DND-41 (cell line): Measurements from ENCODE around the gene LAMP5.

ENCODE experiments used
- ATAC-seq: fragments of 200-7000 bp; cut with Tn5 transposase; 3 replicates; pipeline ENCODE4 v1.9.1; 2021; ENCODE audit warnings: low read depth; ENCODE audit not compliant: insufficient read depth
- DNase-seq: peaks from one replicate; pipeline ENCODE4 v3.0.0-alpha.2; 2020
- H2AFZ ChIP-seq: 2 replicates; pipeline ENCODE4 v1.6.0; 2012; ENCODE audit warnings: low read depth, low read length
- H3K27ac ChIP-seq: 2 replicates; pipeline ENCODE4 v1.5.1; 2012; ENCODE audit warnings: low read length, inconsistent platforms
- H3K27me3 ChIP-seq: fragments of 200-600 bp; sonication (generic); 2 replicates; pipeline ENCODE4 v1.6.0; 2012; ENCODE audit warnings: low read length, mild to moderate bottlenecking, inconsistent platforms; ENCODE audit not compliant: insufficient read depth, poor library complexity
- H3K36me3 ChIP-seq: 2 replicates; pipeline ENCODE4 v1.5.1; 2012; ENCODE audit warnings: low read length, inconsistent platforms; ENCODE audit not compliant: insufficient read depth
- H3K4me1 ChIP-seq: 2 replicates; pipeline ENCODE4 v1.5.1; 2012; ENCODE audit warnings: mild to moderate bottlenecking, low read length; ENCODE audit not compliant: insufficient read depth
- H3K4me2 ChIP-seq: 2 replicates; pipeline ENCODE4 v1.6.0; 2012; ENCODE audit warnings: mild to moderate bottlenecking, moderate library complexity, low read length, inconsistent platforms; ENCODE audit not compliant: insufficient read depth
- H3K4me3 ChIP-seq, 2 experiments: fragments of 200-600 bp in 1 of 2; shearing (Covaris generic) in 1 of 2; 2 replicates each; pipeline ENCODE4 v1.5.1; 2012 to 2016; ENCODE audit warnings: inconsistent platforms in 2 of 2, low read length in 2 of 2, mild to moderate bottlenecking in 2 of 2, low read depth in 1 of 2, moderate library complexity in 1 of 2
- H3K79me2 ChIP-seq: 2 replicates; pipeline ENCODE4 v1.6.0; 2012; ENCODE audit warnings: low read length, inconsistent platforms; ENCODE audit not compliant: insufficient read depth
- H3K9ac ChIP-seq: 2 replicates; pipeline ENCODE4 v1.6.0; 2012; ENCODE audit warnings: low read depth, mild to moderate bottlenecking, inconsistent platforms, low read length, moderate library complexity
- H3K9me3 ChIP-seq: 2 replicates; pipeline ENCODE4 v1.5.1; 2012; ENCODE audit warnings: low read length, moderate library complexity, mild to moderate bottlenecking, inconsistent platforms; ENCODE audit not compliant: insufficient read depth, severe bottlenecking
- H4K20me1 ChIP-seq: 2 replicates; pipeline ENCODE4 v1.6.0; 2012; ENCODE audit warnings: low read length; ENCODE audit not compliant: insufficient read depth
- EZH2 ChIP-seq: IDR thresholded peaks from 3 replicates; pipeline ENCODE4 v1.6.1; 2012; ENCODE audit warnings: borderline replicate concordance, low read depth, mild to moderate bottlenecking, moderate library complexity, low read length, inconsistent platforms; ENCODE audit not compliant: severe bottlenecking
- TF ChIP-seq, protein P1 (sequence below): IDR thresholded peaks from 2 replicates; pipeline ENCODE4 v1.5.1; 2012; ENCODE audit warnings: borderline replicate concordance, low read length, moderate library complexity, mild to moderate bottlenecking; ENCODE audit not compliant: poor library complexity, severe bottlenecking; ENCODE audit errors: extremely low read depth

LAMP5 gene

DNA sequence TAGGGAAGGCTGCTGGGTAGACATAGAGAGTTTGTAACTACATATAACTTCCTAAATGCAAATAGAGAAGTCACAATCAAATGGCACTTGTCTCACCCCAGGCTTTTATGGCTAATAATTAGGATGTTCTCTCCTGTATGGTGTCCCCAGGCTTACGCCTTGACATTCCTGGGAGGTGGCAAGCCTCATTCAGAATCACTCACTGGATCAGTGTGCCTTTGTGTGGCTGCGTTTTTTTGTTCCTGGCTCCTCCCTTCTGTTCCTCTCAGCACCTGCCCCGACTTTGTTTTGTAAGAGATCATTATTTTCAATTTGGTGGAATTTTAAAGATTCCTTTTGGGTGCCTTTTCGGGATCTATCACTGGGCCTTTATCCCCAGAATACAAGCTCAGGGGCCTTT is 5.7 kb downstream of the LAMP5 start:
- H3K27me3 ChIP-seq: peaks cover 10% of the 10 kb centered on the region
- TF ChIP-seq, protein P1, sequence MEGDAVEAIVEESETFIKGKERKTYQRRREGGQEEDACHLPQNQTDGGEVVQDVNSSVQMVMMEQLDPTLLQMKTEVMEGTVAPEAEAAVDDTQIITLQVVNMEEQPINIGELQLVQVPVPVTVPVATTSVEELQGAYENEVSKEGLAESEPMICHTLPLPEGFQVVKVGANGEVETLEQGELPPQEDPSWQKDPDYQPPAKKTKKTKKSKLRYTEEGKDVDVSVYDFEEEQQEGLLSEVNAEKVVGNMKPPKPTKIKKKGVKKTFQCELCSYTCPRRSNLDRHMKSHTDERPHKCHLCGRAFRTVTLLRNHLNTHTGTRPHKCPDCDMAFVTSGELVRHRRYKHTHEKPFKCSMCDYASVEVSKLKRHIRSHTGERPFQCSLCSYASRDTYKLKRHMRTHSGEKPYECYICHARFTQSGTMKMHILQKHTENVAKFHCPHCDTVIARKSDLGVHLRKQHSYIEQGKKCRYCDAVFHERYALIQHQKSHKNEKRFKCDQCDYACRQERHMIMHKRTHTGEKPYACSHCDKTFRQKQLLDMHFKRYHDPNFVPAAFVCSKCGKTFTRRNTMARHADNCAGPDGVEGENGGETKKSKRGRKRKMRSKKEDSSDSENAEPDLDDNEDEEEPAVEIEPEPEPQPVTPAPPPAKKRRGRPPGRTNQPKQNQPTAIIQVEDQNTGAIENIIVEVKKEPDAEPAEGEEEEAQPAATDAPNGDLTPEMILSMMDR: no peak
- no peak for TF ChIP-seq EZH2
- H3K36me3 ChIP-seq: no peaks in the 10 kb centered on the region
- ATAC-seq (no peak), DNase-seq (no peak)
- no peak overlapping the region for H3K9ac ChIP-seq
- no peaks in the 10 kb centered on the region for H4K20me1 ChIP-seq
- no peak overlapping the region for H2AFZ ChIP-seq
- H3K4me1 ChIP-seq: no peaks in the 10 kb centered on the region
- H3K9me3 ChIP-seq: no peaks in the 10 kb centered on the region
- no peak overlapping the region for H3K27ac ChIP-seq
- no peaks in the 10 kb centered on the region for H3K79me2 ChIP-seq
- no peak overlapping the region for H3K4me2 ChIP-seq
- H3K4me3 ChIP-seq: no peak overlapping the region

DNA sequence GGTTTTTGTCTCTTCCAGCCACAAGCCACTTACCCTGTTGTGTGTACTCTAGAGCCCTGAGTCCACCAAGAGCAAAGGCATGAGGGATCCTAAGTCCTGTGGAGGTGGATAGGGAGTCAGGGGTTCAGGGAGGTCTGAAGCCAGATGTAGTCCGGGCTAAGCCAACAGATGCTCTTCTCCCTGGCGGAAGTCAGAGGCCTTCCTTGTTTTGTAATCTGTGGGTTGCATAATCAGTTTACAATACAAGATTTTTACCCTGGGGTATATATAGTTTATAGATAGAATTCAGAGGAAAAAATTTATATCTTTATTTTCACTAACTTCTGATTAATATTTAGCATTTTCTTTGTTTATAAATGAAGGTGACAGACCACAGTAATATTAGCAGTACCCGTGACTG is 9.2 kb downstream of the LAMP5 start:
- H3K9me3 ChIP-seq: no peaks in the 10 kb centered on the region
- no peaks in the 10 kb centered on the region for H3K36me3 ChIP-seq
- no peaks in the 10 kb centered on the region for H4K20me1 ChIP-seq
- peaks cover 6% of the 10 kb centered on the region for H3K27me3 ChIP-seq
- no peak overlapping the region for H3K9ac ChIP-seq
- H3K4me2 ChIP-seq: no peak overlapping the region
- H3K79me2 ChIP-seq: no peaks in the 10 kb centered on the region
- ATAC-seq: no peak
- H3K4me3 ChIP-seq: no peak overlapping the region
- TF ChIP-seq, protein P1: no peak
- TF ChIP-seq EZH2: no peak
- DNase-seq: no peak
- no peak overlapping the region for H3K27ac ChIP-seq
- no peaks in the 10 kb centered on the region for H3K4me1 ChIP-seq
- H2AFZ ChIP-seq: no peak overlapping the region

DNA sequence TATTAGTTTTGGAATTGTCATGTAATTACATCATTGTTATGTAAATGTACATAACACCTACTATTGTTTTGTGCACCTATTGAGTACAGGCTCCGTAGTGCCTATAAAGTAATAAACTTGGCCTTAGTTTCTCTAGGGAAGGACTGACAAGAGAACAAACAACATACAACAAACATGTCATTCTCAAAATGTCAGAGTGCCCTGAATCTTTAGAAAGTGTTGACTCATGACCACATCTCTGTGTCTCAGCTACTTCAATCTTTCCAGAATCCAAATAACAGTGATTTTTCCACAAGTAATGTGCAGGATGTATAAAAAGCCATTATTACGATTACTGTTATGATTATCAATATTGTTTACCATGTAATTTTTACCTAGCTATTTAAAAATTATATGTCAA is 17.2 kb downstream of the LAMP5 start:
- no peak for DNase-seq
- Histone ChIP-seq H3K9ac (no peak overlapping the region), H3K79me2 (no peaks in the 10 kb centered on the region), H3K36me3 (no peaks in the 10 kb centered on the region), H3K4me3 (no peak overlapping the region), H3K4me2 (no peak overlapping the region), H4K20me1 (no peaks in the 10 kb centered on the region), H3K27ac (no peak overlapping the region), H3K9me3 (no peaks in the 10 kb centered on the region), H3K27me3 (no peaks in the 10 kb centered on the region), H2AFZ (no peak overlapping the region), H3K4me1 (no peaks in the 10 kb centered on the region)
- TF ChIP-seq, protein P1: no peak
- no peak for TF ChIP-seq EZH2
- ATAC-seq: no peak

DNA sequence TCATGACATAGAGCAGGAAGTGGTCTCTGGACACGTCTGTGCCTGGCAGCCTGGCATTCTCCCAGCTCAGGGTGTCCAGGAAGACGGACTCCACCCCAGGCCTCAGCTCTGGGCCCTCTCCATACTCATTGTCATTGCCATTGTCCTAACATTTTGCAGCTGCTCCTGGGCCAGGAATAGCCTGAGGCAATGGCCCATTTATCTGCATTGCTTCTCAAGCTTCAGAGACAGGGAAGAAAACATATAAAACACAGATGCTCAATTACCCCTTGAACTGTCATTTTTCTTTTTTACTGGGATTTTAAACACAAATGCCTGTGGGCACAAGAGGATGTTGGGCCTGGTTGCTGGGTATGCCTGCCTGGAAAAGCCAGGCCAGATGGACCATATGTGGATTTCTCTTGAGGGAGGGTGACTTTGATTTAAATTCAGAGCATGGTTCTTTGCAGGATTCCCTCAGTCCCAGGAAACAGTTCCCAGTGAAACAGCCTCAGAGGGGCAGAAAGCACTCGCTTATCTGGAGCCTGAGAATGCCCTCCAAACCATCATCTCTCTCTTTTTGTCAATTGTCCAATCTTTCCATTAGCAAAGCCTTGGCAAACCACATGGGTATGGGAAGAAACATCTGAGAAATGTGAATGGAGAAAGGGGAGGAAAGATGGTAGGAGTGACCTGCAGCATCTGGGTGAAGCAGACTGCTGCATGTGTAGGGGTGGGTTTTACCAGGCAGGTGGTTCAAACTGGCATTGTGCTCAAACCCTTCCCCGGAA is 17.9 kb downstream of the LAMP5 start:
- Histone ChIP-seq H3K9ac (no peak overlapping the region), H2AFZ (no peak overlapping the region), H3K27me3 (no peaks in the 10 kb centered on the region), H3K27ac (no peak overlapping the region), H3K36me3 (no peaks in the 10 kb centered on the region), H3K79me2 (no peaks in the 10 kb centered on the region), H4K20me1 (no peaks in the 10 kb centered on the region), H3K4me2 (no peak overlapping the region), H3K4me3 (no peak overlapping the region), H3K4me1 (no peaks in the 10 kb centered on the region), H3K9me3 (no peaks in the 10 kb centered on the region)
- no peak for TF ChIP-seq EZH2
- TF ChIP-seq, protein P1: no peak
- DNase-seq (no peak), ATAC-seq (no peak)
